ENCODE data around the gene PRPH. TPM values are rescaled to one million over a fixed set of nuclear protein-coding genes. Genes with fewer than 3 reads are reported as not detected.

Gene PRPH
- total and polyA plus RNA-seq, 2 of the 4 experiments (the other 2 are of a cell fraction): not detected

- POLR2A ChIA-PET (ENCODE audit: unreplicated experiment): no interaction called here
These were observed 38.0 kb downstream of the PRPH start for GRCh38 chr12:49332891-49333371.

More at GRCh38 chr12:49332891-49333371, 38.0 kb downstream of the PRPH start:
- H3K9ac ChIP-seq (ENCODE audit: low read depth, low read length): no peak overlapping the region
- no peak for DNase-seq
- H3K14ac ChIP-seq (replicated peaks; ENCODE audit: low read depth, low read length): no peak overlapping the region
- no peak overlapping the region for H3K4ac ChIP-seq (ENCODE audit: low read depth, low read length)
- dilution Hi-C loops (cut with HindIII; ENCODE audit: low sequenced_read_pairs, unreplicated experiment): no loop called here
- H2BK5ac ChIP-seq (ENCODE audit: low read depth, low read length, poor library complexity, severe bottlenecking): no peak overlapping the region
- peaks cover 34% of the 10 kb centered on the region for H3K27me3 ChIP-seq (ENCODE audit: control insufficient read depth, insufficient read depth, low read length)
- no peaks in the 10 kb centered on the region for H3K9me3 ChIP-seq (ENCODE audit: control insufficient read depth, insufficient read depth, low read length)
- CTCF ChIA-PET: interaction anchor here (1.2 to 3.6 kb wide), 2 partner anchors 9 to 15 kb away, joined by 3 to 24 read pairs; no protein-coding TSS in a partner anchor
- H2BK15ac ChIP-seq (ENCODE audit: low read depth, low read length): no peak overlapping the region
- H3K4me3 ChIP-seq (ENCODE audit: insufficient read depth, low read depth, low read length): no peak overlapping the region
- ATAC-seq (ENCODE audit: low read depth): no peak
- H4K8ac ChIP-seq (ENCODE audit: low read depth in 2 of 2, low read length in 2 of 2): no peak overlapping the region
- no peaks in the 10 kb centered on the region for H3K9me1 ChIP-seq (ENCODE audit: insufficient read depth, low read length)
- TF ChIP-seq NFE2L2 (IDR thresholded peaks at IDR 0.05; ENCODE audit: low read depth, low read length) (no peak), RCOR1 (IDR thresholded peaks at IDR 0.05; ENCODE audit: insufficient replicate concordance, low read length) (no peak), MAZ (IDR thresholded peaks at IDR 0.05; ENCODE audit: borderline replicate concordance, low read depth, low read length) (no peak), POLR2A (IDR thresholded peaks at IDR 0.05; ENCODE audit: low read depth, low read length) (no peak), FOS (IDR thresholded peaks at IDR 0.05; ENCODE audit: low read depth, low read length) (no peak), SMC3 (IDR thresholded peaks at IDR 0.05; ENCODE audit: low read depth, low read length) (no peak), ELK1 (IDR thresholded peaks at IDR 0.05; ENCODE audit: borderline replicate concordance, low read depth, low read length) (no peak), USF2 (IDR thresholded peaks at IDR 0.05; ENCODE audit: low read depth, low read length) (no peak), CEBPB (IDR thresholded peaks at IDR 0.05; ENCODE audit: low read depth, low read length) (no peak), CHD1 (IDR thresholded peaks at IDR 0.05; ENCODE audit: low read depth, low read length) (no peak), CTCF (conservative IDR thresholded peaks at IDR 0.05; ENCODE audit: low read depth, low read length) (no peak), RFX5 (IDR thresholded peaks at IDR 0.05; ENCODE audit: low read depth, low read length) (no peak), RAD21 (IDR thresholded peaks at IDR 0.05; ENCODE audit: low read length) (no peak), MAFK (IDR thresholded peaks at IDR 0.05; ENCODE audit: low read depth, low read length) (no peak), MXI1 (IDR thresholded peaks at IDR 0.05; ENCODE audit: borderline replicate concordance, low read depth, low read length) (no peak), BHLHE40 (IDR thresholded peaks at IDR 0.05; ENCODE audit: low read depth, low read length) (no peak)
- no peak overlapping the region for H3K18ac ChIP-seq (ENCODE audit: low read depth, low read length)
- H2AK5ac ChIP-seq (ENCODE audit: low read depth, low read length): no peak overlapping the region
- no peak overlapping the region for H2AK9ac ChIP-seq (replicated peaks; ENCODE audit: low read depth, low read length, poor library complexity)
- peaks cover 6% of the 10 kb centered on the region for H3K36me3 ChIP-seq (ENCODE audit: control insufficient read depth, insufficient read depth, low read length)
- 40% methylated on average over 22 of the region's 40 CpGs; no CpG with 5 or more reads in 1 of the 2 experiments for WGBS, 2 experiments (ENCODE audit: extremely low coverage in 2 of 2, insufficient read length in 1 of 2)
- H2BK120ac ChIP-seq (ENCODE audit: low read depth, low read length): no peak overlapping the region
- H3K4me2 ChIP-seq (ENCODE audit: low read depth, low read length): no peak overlapping the region
- H3K79me1 ChIP-seq (ENCODE audit: low read depth in 1 of 2, low read length in 2 of 2): no peaks in the 10 kb centered on the region
- H4K5ac ChIP-seq (ENCODE audit: low read depth, low read length): no peak overlapping the region
- in situ Hi-C loops (cut with MboI; ENCODE audit: low sequenced_read_pairs): no loop called here
- peak overlapping the region; percentile 55 for H2AFZ ChIP-seq (replicated peaks; ENCODE audit: low read length, poor library complexity)
- H3K4me1 ChIP-seq (ENCODE audit: control insufficient read depth, insufficient read depth, low read length): no peaks in the 10 kb centered on the region
- no peaks in the 10 kb centered on the region for H4K20me1 ChIP-seq (ENCODE audit: insufficient read depth, low read length)
- H3K27ac ChIP-seq (ENCODE audit: insufficient read depth, low read length): no peak overlapping the region
- no peak overlapping the region for H4K91ac ChIP-seq (ENCODE audit: insufficient read depth, low read depth, low read length)
- H3K56ac ChIP-seq (ENCODE audit: extremely low read depth, insufficient read depth, low read length): no peak overlapping the region
- intact Hi-C loops (cut with micrococcal nuclease): no loop called here
- H2BK20ac ChIP-seq (ENCODE audit: low read depth, low read length): no peak overlapping the region
- no peak overlapping the region for H3K23ac ChIP-seq (ENCODE audit: low read depth, low read length)
- BruUV-seq (replicated peaks): no TSS peak
